HG03175 (cell line): ENCODE data around the gene LAGE3.

Experiments
- ATAC-seq: cut with Tn5 transposase; IDR thresholded peaks from one replicate; pipeline ENCODE4 v1.9.1; 2021; ENCODE audit warnings: mild to moderate bottlenecking, moderate library complexity; ENCODE audit not compliant: unreplicated experiment

Gene LAGE3

GRCh38 chrX:154481195-154481594 lies 2.1 kb upstream of the LAGE3 start:
- ATAC-seq: no peak

- no peak for ATAC-seq
Measured at GRCh38 chrX:154477891-154478477, 1.1 kb downstream of the LAGE3 start.

GRCh38 chrX:154476821-154477220 lies 2.3 kb downstream of the LAGE3 start:
- ATAC-seq: no peak

- no peak for ATAC-seq
Measured at GRCh38 chrX:154473683-154474082, 5.4 kb downstream of the LAGE3 start.

- ATAC-seq: no peak
Measured at GRCh38 chrX:154472685-154473632, 6.1 kb downstream of the LAGE3 start.

GRCh38 chrX:154471839-154472684 lies 7.0 kb downstream of the LAGE3 start:
- ATAC-seq: no peak

- no peak for ATAC-seq
Measured at GRCh38 chrX:154470914-154471568, 8.0 kb downstream of the LAGE3 start.

- no peak for ATAC-seq
Measured at GRCh38 chrX:154470434-154470833, 8.6 kb downstream of the LAGE3 start.

- ATAC-seq: no peak
Measured at GRCh38 chrX:154469880-154470279, 9.2 kb downstream of the LAGE3 start.

GRCh38 chrX:154469114-154469513 lies 10.0 kb downstream of the LAGE3 start:
- ATAC-seq: no peak

GRCh38 chrX:154468217-154468616 lies 10.9 kb downstream of the LAGE3 start:
- no peak for ATAC-seq

GRCh38 chrX:154467556-154467955 lies 11.5 kb downstream of the LAGE3 start:
- ATAC-seq: no peak

- no peak for ATAC-seq
Measured at GRCh38 chrX:154466907-154467306, 12.2 kb downstream of the LAGE3 start.

GRCh38 chrX:154466036-154466435 lies 13.0 kb downstream of the LAGE3 start:
- ATAC-seq: no peak

GRCh38 chrX:154465601-154466000 lies 13.5 kb downstream of the LAGE3 start:
- ATAC-seq: no peak

- no peak for ATAC-seq
Measured at GRCh38 chrX:154464806-154465365, 14.2 kb downstream of the LAGE3 start.

- no peak for ATAC-seq
Measured at GRCh38 chrX:154463611-154464220, 15.4 kb downstream of the LAGE3 start.

GRCh38 chrX:154462396-154462795 lies 16.7 kb downstream of the LAGE3 start:
- no peak for ATAC-seq

GRCh38 chrX:154460326-154460725 lies 18.8 kb downstream of the LAGE3 start:
- no peak for ATAC-seq

- no peak for ATAC-seq
Measured at GRCh38 chrX:154459832-154460231, 19.2 kb downstream of the LAGE3 start.
